Psoas muscle (tissue), 8 donors: Measurements from ENCODE around the gene NFXL1. TPM values are rescaled to one million over a fixed set of nuclear protein-coding genes. Genes with fewer than 3 reads are reported as not detected.

Experiments used
- ATAC-seq, 4 donors: fragments of 200-7000 bp; cut with Tn5 transposase; one replicate each; pipeline ENCODE4 v1.9.1; 2020; ENCODE audit warnings: moderate library complexity in 3 of 4, mild to moderate bottlenecking in 2 of 4
- DNase-seq, 2 donors: peaks; one replicate each; pipeline ENCODE4 v3.0.0-alpha.2; 2020
- H3K27ac ChIP-seq: fragments of 200-600 bp; one replicate; pipeline ENCODE4 v1.8.0; 2022
- H3K27me3 ChIP-seq, 3 donors: fragments of 200-600 bp in 1 of 3; one replicate each; pipeline versions ENCODE4 v1.6.1 to v1.8.0; 2013 to 2022; ENCODE audit warnings: low read length in 2 of 3, mild to moderate bottlenecking in 2 of 3, moderate library complexity in 1 of 3; ENCODE audit not compliant: insufficient read depth in 3 of 3
- H3K36me3 ChIP-seq, 2 donors: fragments of 200-600 bp in 1 of 2; one replicate each; pipeline versions ENCODE4 v1.6.1 to v1.8.0; 2013 to 2022; ENCODE audit warnings: low read depth in 1 of 2, mild to moderate bottlenecking in 1 of 2, moderate library complexity in 1 of 2; ENCODE audit not compliant: insufficient read depth in 1 of 2
- H3K4me1 ChIP-seq: fragments of 200-600 bp; one replicate; pipeline ENCODE4 v1.8.0; 2022
- H3K4me3 ChIP-seq: fragments of 200-600 bp; one replicate; pipeline ENCODE4 v1.8.0; 2022; ENCODE audit warnings: mild to moderate bottlenecking
- H3K9me3 ChIP-seq: fragments of 200-600 bp; one replicate; pipeline ENCODE4 v1.8.0; 2022
- WGBS, 3 donors: extraction: QIAGEN DNeasy Blood & Tissue Kit; methylation state at CpG; one replicate each; pipeline versions ENCODE4 v1.1.6 to v1.1.7; 2013; 5-methylcytosine and 5-hydroxymethylcytosine counted together
- intact Hi-C, 2 donors: fragments of 100-400 bp; cut with DNase I; formaldehyde crosslinking; loops; one replicate each; pipeline versions ENCODE4 v1.11.0 to v1.14.2; 2022
- polyA plus RNA-seq, 3 donors: library from polyadenylated mRNA; stranded (reverse); fragments of 200-250 nt; gene quantifications; one replicate each; pipeline ENCODE4 v1.2.3, GENCODE V29; 2013
- total RNA-seq, 4 donors: library from RNA; stranded (reverse); fragmentation: NEBNext Ultra II Directional in 2 of 4; extraction: Animal tissue kit (Norgen Biotek cat#: 25700) in 2 of 4; gene quantifications; one replicate each; pipeline versions ENCODE4 v1.2.1 to v1.2.4, GENCODE V29; 2021 to 2023
- TF ChIP-seq, protein P1 (sequence below): fragments of 200-600 bp; IDR thresholded peaks from one replicate; pipeline ENCODE4 v1.8.0; 2022; ENCODE audit warnings: antibody characterized with exemption
- donor health status: healthy with polysubstance abuse.
- donor health status: DM: no; HTN: no; CAD: no; lungs with moderate emphysema.
- donor health status: Bipolar disorder and iron deficiency.
- donor health status: healthy.
- donor health status: DM: yes; HTN: yes; CAD: no.
- donor health status: DM: no; HTN: no; CAD: no.
- donor health status: DM: no; HTN: no; CAD: no.
- donor health status: DM: yes; HTN: yes; CAD: no.

NFXL1 gene
- total and polyA plus RNA-seq, 7 donors: 3.1 to 6.0 (median 4.9) TPM

DNA sequence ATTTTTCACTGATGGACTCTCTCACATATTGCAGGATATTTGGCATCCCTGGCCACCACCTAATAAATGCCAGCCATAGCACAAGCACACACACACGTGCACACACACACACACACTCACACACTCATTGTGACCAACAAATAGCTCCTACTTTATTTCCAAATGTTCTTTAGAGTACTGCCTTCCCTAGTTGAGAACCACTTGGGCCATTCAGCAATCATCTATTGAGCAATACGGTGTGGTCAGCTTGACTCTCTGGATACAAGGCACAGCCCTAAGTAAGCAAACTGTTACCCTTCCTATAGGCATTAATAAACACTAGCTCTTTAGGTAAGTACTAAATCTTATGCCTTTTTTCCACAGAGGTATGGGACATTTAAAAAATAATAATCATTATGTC, 97.6 kb downstream of the NFXL1 start:
- H3K4me1 ChIP-seq: no peaks in the 10 kb centered on the region
- ATAC-seq (no peak), DNase-seq (no peak)
- H3K4me3 ChIP-seq: no peak overlapping the region
- intact Hi-C loops: no loop called here
- 78 to 85% (median 83%) methylated on average over 2 of the region's 2 CpGs for WGBS, 3 donors
- no peaks in the 10 kb centered on the region for H3K9me3 ChIP-seq
- no peaks in the 10 kb centered on the region for H3K36me3 ChIP-seq
- H3K27ac ChIP-seq: no peak overlapping the region
- TF ChIP-seq, protein P1, sequence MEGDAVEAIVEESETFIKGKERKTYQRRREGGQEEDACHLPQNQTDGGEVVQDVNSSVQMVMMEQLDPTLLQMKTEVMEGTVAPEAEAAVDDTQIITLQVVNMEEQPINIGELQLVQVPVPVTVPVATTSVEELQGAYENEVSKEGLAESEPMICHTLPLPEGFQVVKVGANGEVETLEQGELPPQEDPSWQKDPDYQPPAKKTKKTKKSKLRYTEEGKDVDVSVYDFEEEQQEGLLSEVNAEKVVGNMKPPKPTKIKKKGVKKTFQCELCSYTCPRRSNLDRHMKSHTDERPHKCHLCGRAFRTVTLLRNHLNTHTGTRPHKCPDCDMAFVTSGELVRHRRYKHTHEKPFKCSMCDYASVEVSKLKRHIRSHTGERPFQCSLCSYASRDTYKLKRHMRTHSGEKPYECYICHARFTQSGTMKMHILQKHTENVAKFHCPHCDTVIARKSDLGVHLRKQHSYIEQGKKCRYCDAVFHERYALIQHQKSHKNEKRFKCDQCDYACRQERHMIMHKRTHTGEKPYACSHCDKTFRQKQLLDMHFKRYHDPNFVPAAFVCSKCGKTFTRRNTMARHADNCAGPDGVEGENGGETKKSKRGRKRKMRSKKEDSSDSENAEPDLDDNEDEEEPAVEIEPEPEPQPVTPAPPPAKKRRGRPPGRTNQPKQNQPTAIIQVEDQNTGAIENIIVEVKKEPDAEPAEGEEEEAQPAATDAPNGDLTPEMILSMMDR: no peak
- H3K27me3 ChIP-seq: no peaks in the 10 kb centered on the region

DNA sequence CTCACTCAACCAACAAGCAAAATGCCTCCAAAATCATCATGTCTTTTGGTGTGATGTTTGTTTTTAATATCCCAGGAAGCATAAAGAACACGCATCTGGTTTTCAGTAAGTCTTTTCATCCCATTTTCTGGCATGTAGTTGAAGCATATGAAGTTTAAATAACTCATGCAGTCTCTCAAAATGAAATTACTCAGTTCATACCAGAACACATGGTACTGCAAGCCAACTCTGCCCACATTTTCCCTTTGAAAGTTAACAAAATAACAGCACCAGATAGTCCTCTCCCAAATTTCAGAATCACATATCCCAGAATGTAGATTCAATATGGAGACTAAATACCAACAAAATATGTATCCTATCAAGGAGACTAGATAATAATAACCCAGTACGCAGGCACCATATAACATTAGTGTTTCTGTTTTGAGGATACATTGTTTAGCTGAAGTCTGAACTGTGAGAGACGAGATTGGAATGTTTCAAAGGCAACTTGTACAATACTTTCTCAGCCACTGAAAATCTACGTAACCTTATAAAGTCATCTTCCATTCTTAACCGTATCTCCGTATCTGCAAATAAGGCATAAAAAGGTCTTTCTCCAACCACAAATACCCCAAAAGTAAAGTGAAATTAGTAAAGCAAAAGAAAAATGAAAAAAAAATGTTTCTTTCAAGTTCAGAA, 99.6 kb downstream of the NFXL1 start:
- no peaks in the 10 kb centered on the region for H3K27me3 ChIP-seq
- H3K27ac ChIP-seq: no peak overlapping the region
- no peak for DNase-seq
- no peak for ATAC-seq
- H3K9me3 ChIP-seq: no peaks in the 10 kb centered on the region
- 81 to 89% (median 84%) methylated on average over 6 of the region's 6 CpGs for WGBS, 3 donors
- H3K36me3 ChIP-seq: no peaks in the 10 kb centered on the region
- no peak overlapping the region for H3K4me3 ChIP-seq
- intact Hi-C loops: no loop called here
- H3K4me1 ChIP-seq: no peaks in the 10 kb centered on the region
- TF ChIP-seq, protein P1: no peak

DNA sequence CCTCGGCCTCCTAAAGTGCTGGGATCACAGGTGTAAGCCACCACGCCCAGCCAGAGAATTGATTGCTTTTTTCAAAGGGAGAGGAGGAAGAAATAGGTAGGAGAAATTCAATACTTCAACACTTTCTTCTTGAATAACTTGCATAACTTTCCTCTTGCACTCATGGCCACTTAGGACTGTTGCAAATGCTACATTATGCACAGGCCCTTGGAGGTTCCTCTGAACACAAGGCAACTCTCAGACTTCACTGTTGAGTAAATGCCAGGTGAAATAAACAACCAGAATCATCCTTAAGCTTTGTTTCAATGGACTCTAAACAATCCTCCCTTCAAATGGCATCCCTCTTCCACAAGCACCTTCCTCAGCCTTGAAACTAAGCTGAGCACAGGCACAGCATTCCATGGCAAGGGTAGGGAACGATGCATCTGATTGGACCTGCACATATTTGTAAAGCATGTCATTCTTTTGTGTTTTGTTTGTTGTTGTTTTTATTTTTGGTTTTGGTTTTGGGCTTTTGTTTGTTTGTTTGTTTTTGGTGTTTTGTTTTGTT, 104.7 kb downstream of the NFXL1 start:
- no peaks in the 10 kb centered on the region for H3K4me1 ChIP-seq
- intact Hi-C loops: no loop called here
- no peak for DNase-seq
- no peaks in the 10 kb centered on the region for H3K9me3 ChIP-seq
- H3K27ac ChIP-seq: no peak overlapping the region
- no peaks in the 10 kb centered on the region for H3K27me3 ChIP-seq
- no peak for ATAC-seq
- TF ChIP-seq, protein P1: no peak
- H3K4me3 ChIP-seq: no peak overlapping the region
- 84 to 90% (median 84%) methylated on average over 3 of the region's 3 CpGs for WGBS, 3 donors
- H3K36me3 ChIP-seq: no peaks in the 10 kb centered on the region

DNA sequence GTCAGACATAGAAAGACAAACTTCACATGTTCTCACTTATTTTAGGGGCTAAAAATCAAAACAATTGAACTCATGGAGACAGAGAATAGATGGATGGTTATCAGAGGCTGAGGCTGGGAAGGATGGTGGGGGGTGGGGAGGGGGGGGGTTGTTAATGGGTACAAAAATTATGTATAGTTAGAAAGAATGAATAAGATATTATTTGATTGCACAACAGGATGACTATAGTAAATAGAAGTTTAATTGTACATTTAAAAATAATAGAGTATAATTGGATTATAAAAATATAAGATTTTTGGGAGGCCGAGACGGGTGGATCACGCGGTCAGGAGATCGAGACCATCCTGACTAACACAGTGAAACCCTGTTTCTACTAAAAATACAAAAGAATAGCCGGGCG, 109.8 kb downstream of the NFXL1 start:
- ATAC-seq (no peak), DNase-seq (no peak)
- H3K36me3 ChIP-seq: no peaks in the 10 kb centered on the region
- WGBS, 3 donors: 94 to 96% (median 94%) methylated on average over 7 of the region's 7 CpGs
- no peak overlapping the region for H3K4me3 ChIP-seq
- H3K27me3 ChIP-seq: no peaks in the 10 kb centered on the region
- H3K27ac ChIP-seq: no peak overlapping the region
- intact Hi-C loops: no loop called here
- no peaks in the 10 kb centered on the region for H3K4me1 ChIP-seq
- TF ChIP-seq, protein P1: no peak
- no peaks in the 10 kb centered on the region for H3K9me3 ChIP-seq
